Panc1 (cell line): ENCODE measurements around the gene TSEN15.

Experiments
- POLR2AphosphoS5 ChIP-seq: IDR thresholded peaks from 2 replicates; pipeline ENCODE4 v1.6.1; 2012; ENCODE audit warnings: mild to moderate bottlenecking, low read depth, low read length, moderate library complexity
- TF ChIP-seq, protein P1 (sequence below): fragments of 450-650 bp; IDR thresholded peaks from 2 replicates; pipeline ENCODE4 v1.5.1; 2017; ENCODE audit warnings: mild to moderate bottlenecking

DNA sequence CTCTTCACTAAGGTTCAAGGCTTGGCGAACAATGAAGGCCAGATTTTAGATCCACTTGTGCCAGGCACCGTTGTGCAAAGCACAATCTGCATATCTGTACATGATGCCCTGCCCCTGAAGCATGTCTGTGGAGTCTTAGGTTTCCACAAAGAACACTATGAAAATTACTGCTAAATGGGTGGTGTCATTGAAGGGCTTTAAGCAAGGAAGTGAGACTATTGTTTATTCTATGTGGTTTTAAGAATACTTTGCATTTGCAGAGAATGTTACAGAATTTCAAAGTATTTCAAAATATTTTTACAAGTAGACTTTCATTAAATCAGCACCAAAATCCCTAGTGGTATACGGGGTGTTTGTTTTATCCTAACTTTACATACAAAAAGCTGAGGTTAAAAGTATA lies 8.8 kb downstream of the TSEN15 start:
- TF ChIP-seq, protein P1, sequence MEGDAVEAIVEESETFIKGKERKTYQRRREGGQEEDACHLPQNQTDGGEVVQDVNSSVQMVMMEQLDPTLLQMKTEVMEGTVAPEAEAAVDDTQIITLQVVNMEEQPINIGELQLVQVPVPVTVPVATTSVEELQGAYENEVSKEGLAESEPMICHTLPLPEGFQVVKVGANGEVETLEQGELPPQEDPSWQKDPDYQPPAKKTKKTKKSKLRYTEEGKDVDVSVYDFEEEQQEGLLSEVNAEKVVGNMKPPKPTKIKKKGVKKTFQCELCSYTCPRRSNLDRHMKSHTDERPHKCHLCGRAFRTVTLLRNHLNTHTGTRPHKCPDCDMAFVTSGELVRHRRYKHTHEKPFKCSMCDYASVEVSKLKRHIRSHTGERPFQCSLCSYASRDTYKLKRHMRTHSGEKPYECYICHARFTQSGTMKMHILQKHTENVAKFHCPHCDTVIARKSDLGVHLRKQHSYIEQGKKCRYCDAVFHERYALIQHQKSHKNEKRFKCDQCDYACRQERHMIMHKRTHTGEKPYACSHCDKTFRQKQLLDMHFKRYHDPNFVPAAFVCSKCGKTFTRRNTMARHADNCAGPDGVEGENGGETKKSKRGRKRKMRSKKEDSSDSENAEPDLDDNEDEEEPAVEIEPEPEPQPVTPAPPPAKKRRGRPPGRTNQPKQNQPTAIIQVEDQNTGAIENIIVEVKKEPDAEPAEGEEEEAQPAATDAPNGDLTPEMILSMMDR, result no peak
- TF ChIP-seq POLR2AphosphoS5, result no peak
